OCI-LY3 (cell line): Measurements from ENCODE around the gene LRP2BP.

Source experiments
- H2AFZ ChIP-seq: fragments of 200-600, 300-600 bp; shearing (Covaris generic); 2 replicates; pipeline ENCODE4 v1.6.0; 2014; ENCODE audit warnings: antibody characterized with exemption, low read depth, low read length
- H3K27ac ChIP-seq: fragments of 200-600, 300-600 bp; sonication (generic); 2 replicates; pipeline ENCODE4 v1.5.1; 2014; ENCODE audit warnings: mild to moderate bottlenecking, low read length, moderate library complexity, mixed read lengths
- H3K27me3 ChIP-seq: fragments of 200-600, 300-600 bp; sonication (generic); 2 replicates; pipeline ENCODE4 v1.6.1; 2014; ENCODE audit warnings: low read depth, low read length, mixed read lengths
- H3K36me3 ChIP-seq: fragments of 200-600, 300-600 bp; sonication (generic); replicated peaks from 2 replicates; pipeline ENCODE3; 2014; ENCODE audit warnings: low read depth, low read length, mixed read lengths
- H3K4me1 ChIP-seq: fragments of 300-600, 200-600 bp; sonication (generic); 2 replicates; pipeline ENCODE4 v1.6.1; 2014; ENCODE audit warnings: low read length, mixed read lengths
- H3K4me2 ChIP-seq: fragments of 200-600, 300-600 bp; sonication (generic); 2 replicates; pipeline ENCODE4 v1.6.1; 2014; ENCODE audit warnings: low read length, mixed read lengths
- H3K4me3 ChIP-seq: fragments of 300-600, 200-600 bp; sonication (generic); 2 replicates; pipeline ENCODE4 v1.5.1; 2014; ENCODE audit warnings: antibody characterized with exemption, mild to moderate bottlenecking, low read length, moderate library complexity
- H3K79me2 ChIP-seq: fragments of 300-600, 200-600 bp; shearing (Covaris generic); 2 replicates; pipeline ENCODE4 v1.6.1; 2014; ENCODE audit warnings: mild to moderate bottlenecking, low read length, mixed read lengths
- H3K9ac ChIP-seq: fragments of 300-600, 200-600 bp; shearing (Covaris generic); 2 replicates; pipeline ENCODE4 v1.6.0; 2014; ENCODE audit warnings: mild to moderate bottlenecking, low read length, moderate library complexity
- H3K9me3 ChIP-seq: fragments of 200-600, 300-600 bp; shearing (Covaris generic); 2 replicates; pipeline ENCODE4 v1.6.1; 2014; ENCODE audit warnings: low read length, mixed read lengths; ENCODE audit not compliant: insufficient read depth
- H4K20me1 ChIP-seq: fragments of 200-600, 300-600 bp; sonication (generic); 2 replicates; pipeline ENCODE4 v1.6.1; 2016; ENCODE audit warnings: low read length, mixed read lengths; ENCODE audit not compliant: insufficient read depth
- CTCF ChIP-seq: fragments of 200-600, 300-600 bp; sonication (generic); IDR thresholded peaks from 2 replicates; pipeline ENCODE4 v1.5.1; 2014; ENCODE audit warnings: antibody characterized with exemption, low read length, low read depth
- EZH2phosphoT487 ChIP-seq: fragments of 200-600 bp; shearing (Covaris generic); IDR thresholded peaks from 2 replicates; pipeline ENCODE4 v1.6.1; 2018; ENCODE audit warnings: antibody characterized with exemption, mixed run types, low read depth

The LRP2BP gene

DNA sequence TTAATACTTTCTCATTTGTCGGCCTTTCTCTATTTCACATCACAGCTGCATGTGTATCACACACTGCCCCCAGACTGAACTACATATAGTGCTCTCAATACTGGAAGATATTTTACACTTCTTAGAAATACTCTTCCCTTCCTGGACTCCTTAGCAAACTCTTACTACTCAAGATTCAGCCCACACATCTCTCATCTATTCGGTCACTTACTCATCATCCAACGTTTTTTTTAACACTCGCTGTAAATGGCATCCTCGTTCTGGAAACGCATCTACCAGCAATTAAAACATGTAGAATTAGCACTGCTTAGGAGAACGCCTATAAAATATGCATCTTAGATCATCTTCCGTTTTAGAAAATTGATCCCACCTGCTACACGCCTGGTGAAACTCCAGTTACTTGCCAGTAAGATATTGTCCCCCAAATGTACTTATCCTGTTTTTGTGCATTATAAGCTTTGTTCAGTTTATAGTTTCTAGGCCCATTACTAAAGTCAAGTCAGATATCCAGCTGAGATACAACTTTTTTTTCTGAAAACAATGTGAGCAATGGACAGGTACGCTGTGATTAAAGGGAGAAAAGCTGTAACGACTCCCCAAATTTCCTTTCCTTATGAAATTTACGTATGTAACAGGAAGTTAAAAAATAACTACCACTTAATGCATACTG lies 1.0 kb downstream of the LRP2BP start:
- Histone ChIP-seq H3K4me1 (peaks cover 20% of the 10 kb centered on the region), H3K9me3 (no peaks in the 10 kb centered on the region), H3K27me3 (no peaks in the 10 kb centered on the region), H4K20me1 (no peaks in the 10 kb centered on the region), H3K27ac (no peak overlapping the region; the same call in 1 of the 2 replicates), H3K9ac (peak overlapping the region; percentile 72), H3K4me2 (peak overlapping the region; percentile 72), H3K36me3 (peaks cover 6% of the 10 kb centered on the region), H2AFZ (0 out of 2 replicates have a peak overlapping the region, but pooled peaks have one; percentile 13), H3K79me2 (no peaks in the 10 kb centered on the region), H3K4me3 (peak overlapping the region; percentile 79)
- no peak for TF ChIP-seq EZH2phosphoT487
- no peak for TF ChIP-seq CTCF

DNA sequence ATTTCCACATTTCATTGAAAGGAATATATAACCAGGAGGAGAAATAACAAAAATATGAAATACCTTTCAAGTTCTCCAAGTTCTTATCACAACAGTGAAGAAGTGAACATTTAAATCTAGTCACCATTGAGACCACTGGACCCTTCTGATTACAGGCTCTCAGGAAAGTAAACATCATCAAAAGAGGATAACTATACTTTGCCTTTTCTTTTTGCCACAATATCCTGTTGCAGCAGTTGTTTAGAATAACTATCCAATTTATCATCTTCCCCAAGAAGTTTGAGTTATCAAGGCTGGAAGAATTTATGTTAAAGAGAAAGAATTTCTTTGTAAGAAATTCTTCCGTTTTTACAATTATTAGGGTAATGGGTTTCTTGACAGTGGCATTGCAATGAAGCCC lies 3.6 kb downstream of the LRP2BP start:
- Histone ChIP-seq H3K4me3 (no peak overlapping the region), H4K20me1 (no peaks in the 10 kb centered on the region), H3K27me3 (no peaks in the 10 kb centered on the region), H3K4me1 (peaks cover 5% of the 10 kb centered on the region; the same call in 1 of the 2 replicates), H3K79me2 (no peaks in the 10 kb centered on the region), H3K27ac (no peak overlapping the region), H3K4me2 (no peak overlapping the region), H2AFZ (no peak overlapping the region), H3K9me3 (no peaks in the 10 kb centered on the region), H3K9ac (no peak overlapping the region), H3K36me3 (no peaks in the 10 kb centered on the region)
- TF ChIP-seq EZH2phosphoT487 (no peak), CTCF (no peak)

- no peak overlapping the region for H3K27ac ChIP-seq
- H4K20me1 ChIP-seq: no peaks in the 10 kb centered on the region
- no peak for TF ChIP-seq CTCF
- TF ChIP-seq EZH2phosphoT487: no peak
- H3K79me2 ChIP-seq: no peaks in the 10 kb centered on the region
- peaks cover 5% of the 10 kb centered on the region; the same call in 1 of the 2 replicates for H3K4me1 ChIP-seq
- no peak overlapping the region for H2AFZ ChIP-seq
- H3K4me3 ChIP-seq: no peak overlapping the region
- no peaks in the 10 kb centered on the region for H3K27me3 ChIP-seq
- no peaks in the 10 kb centered on the region for H3K9me3 ChIP-seq
- H3K9ac ChIP-seq: no peak overlapping the region
- no peak overlapping the region for H3K4me2 ChIP-seq
- no peaks in the 10 kb centered on the region for H3K36me3 ChIP-seq
Observed at GRCh38 chr4:185390941-185391340, 4.8 kb downstream of the LRP2BP start.

- TF ChIP-seq EZH2phosphoT487 (no peak), CTCF (no peak)
Observed at GRCh38 chr4:185387957-185388356, 7.8 kb downstream of the LRP2BP start.

More at GRCh38 chr4:185387957-185388356, 7.8 kb downstream of the LRP2BP start:
- Histone ChIP-seq H3K36me3 (no peaks in the 10 kb centered on the region), H3K27me3 (no peaks in the 10 kb centered on the region), H3K4me3 (no peak overlapping the region), H2AFZ (no peak overlapping the region), H3K4me2 (no peak overlapping the region), H3K27ac (no peak overlapping the region), H4K20me1 (no peaks in the 10 kb centered on the region), H3K4me1 (no peaks in the 10 kb centered on the region), H3K9me3 (no peaks in the 10 kb centered on the region), H3K9ac (no peak overlapping the region), H3K79me2 (no peaks in the 10 kb centered on the region)
